Ishikawa (cell line): ENCODE results near the gene CDS1.

ENCODE experiments used
- EP300 ChIP-seq: IDR thresholded peaks from 2 replicates; pipeline ENCODE4 v1.6.1; 2012; ENCODE audit warnings: borderline replicate concordance
- FOXM1 ChIP-seq: IDR thresholded peaks from 2 replicates; pipeline ENCODE4 v1.6.1; 2012; ENCODE audit warnings: low read depth, borderline replicate concordance
- RAD21 ChIP-seq: IDR thresholded peaks from 2 replicates; pipeline ENCODE4 v1.6.1; 2012; ENCODE audit warnings: low read depth
- TF ChIP-seq, protein P1 (sequence below): IDR thresholded peaks from 2 replicates; pipeline ENCODE4 v1.6.1; 2012
- TF ChIP-seq, protein P2 (sequence below): IDR thresholded peaks from 2 replicates; pipeline ENCODE4 v1.6.1; 2012; ENCODE audit warnings: low read depth, mild to moderate bottlenecking
- TF ChIP-seq, protein P3 (sequence below): IDR thresholded peaks from 2 replicates; pipeline ENCODE4 v1.6.1; 2012

DNA sequence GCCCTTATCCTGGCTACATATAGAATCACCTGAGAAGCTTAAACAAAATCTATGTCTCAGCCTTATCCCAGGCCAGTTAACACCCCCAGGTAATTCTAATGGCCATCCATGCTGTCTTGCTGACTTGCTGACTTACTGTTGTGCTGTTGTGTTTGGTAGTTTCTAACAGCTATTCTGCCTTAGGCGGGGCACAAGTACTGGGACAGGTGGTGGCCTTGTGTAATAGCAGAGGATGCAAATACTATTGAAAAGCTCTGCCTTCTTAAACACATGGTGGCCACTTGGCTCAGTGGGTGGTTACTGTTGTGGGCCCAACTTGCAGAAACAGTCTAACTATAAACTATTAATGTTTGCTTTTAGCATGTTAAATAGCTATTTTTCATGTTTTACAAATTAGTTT, 56.2 kb downstream of the CDS1 start:
- no peak for TF ChIP-seq FOXM1
- TF ChIP-seq, protein P1, sequence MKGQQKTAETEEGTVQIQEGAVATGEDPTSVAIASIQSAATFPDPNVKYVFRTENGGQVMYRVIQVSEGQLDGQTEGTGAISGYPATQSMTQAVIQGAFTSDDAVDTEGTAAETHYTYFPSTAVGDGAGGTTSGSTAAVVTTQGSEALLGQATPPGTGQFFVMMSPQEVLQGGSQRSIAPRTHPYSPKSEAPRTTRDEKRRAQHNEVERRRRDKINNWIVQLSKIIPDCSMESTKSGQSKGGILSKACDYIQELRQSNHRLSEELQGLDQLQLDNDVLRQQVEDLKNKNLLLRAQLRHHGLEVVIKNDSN = no peak
- TF ChIP-seq, protein P2, sequence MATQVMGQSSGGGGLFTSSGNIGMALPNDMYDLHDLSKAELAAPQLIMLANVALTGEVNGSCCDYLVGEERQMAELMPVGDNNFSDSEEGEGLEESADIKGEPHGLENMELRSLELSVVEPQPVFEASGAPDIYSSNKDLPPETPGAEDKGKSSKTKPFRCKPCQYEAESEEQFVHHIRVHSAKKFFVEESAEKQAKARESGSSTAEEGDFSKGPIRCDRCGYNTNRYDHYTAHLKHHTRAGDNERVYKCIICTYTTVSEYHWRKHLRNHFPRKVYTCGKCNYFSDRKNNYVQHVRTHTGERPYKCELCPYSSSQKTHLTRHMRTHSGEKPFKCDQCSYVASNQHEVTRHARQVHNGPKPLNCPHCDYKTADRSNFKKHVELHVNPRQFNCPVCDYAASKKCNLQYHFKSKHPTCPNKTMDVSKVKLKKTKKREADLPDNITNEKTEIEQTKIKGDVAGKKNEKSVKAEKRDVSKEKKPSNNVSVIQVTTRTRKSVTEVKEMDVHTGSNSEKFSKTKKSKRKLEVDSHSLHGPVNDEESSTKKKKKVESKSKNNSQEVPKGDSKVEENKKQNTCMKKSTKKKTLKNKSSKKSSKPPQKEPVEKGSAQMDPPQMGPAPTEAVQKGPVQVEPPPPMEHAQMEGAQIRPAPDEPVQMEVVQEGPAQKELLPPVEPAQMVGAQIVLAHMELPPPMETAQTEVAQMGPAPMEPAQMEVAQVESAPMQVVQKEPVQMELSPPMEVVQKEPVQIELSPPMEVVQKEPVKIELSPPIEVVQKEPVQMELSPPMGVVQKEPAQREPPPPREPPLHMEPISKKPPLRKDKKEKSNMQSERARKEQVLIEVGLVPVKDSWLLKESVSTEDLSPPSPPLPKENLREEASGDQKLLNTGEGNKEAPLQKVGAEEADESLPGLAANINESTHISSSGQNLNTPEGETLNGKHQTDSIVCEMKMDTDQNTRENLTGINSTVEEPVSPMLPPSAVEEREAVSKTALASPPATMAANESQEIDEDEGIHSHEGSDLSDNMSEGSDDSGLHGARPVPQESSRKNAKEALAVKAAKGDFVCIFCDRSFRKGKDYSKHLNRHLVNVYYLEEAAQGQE = no peak
- TF ChIP-seq, protein P3, sequence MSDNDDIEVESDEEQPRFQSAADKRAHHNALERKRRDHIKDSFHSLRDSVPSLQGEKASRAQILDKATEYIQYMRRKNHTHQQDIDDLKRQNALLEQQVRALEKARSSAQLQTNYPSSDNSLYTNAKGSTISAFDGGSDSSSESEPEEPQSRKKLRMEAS = no peak
- no peak for TF ChIP-seq RAD21
- TF ChIP-seq EP300 = no peak
